NB4 (cell line): ENCODE measurements around the gene JPH3.

ENCODE experiments used
- DNase-seq: peaks from one replicate; pipeline ENCODE4 v3.0.0; 2010; ENCODE audit warnings: low read depth
- H3K4me3 ChIP-seq: one replicate; pipeline ENCODE4 v1.5.1; 2011; ENCODE audit warnings: mild to moderate bottlenecking, low read depth, low read length, moderate library complexity
- MAX ChIP-seq: IDR thresholded peaks from 2 replicates; pipeline ENCODE4 v1.6.1; 2011; ENCODE audit warnings: low read depth, low read length
- MYC ChIP-seq: IDR thresholded peaks from 2 replicates; pipeline ENCODE4 v1.6.1; 2011; ENCODE audit warnings: low read depth, low read length
- POLR2A ChIP-seq: IDR thresholded peaks from 2 replicates; pipeline ENCODE4 v1.6.1; 2011; ENCODE audit warnings: mild to moderate bottlenecking; ENCODE audit not compliant: insufficient read length; ENCODE audit errors: extremely low read depth
- TF ChIP-seq, protein P1 (sequence below): IDR thresholded peaks from one replicate; pipeline ENCODE4 v1.5.1; 2012; ENCODE audit warnings: low read depth, low read length

Gene JPH3

DNA sequence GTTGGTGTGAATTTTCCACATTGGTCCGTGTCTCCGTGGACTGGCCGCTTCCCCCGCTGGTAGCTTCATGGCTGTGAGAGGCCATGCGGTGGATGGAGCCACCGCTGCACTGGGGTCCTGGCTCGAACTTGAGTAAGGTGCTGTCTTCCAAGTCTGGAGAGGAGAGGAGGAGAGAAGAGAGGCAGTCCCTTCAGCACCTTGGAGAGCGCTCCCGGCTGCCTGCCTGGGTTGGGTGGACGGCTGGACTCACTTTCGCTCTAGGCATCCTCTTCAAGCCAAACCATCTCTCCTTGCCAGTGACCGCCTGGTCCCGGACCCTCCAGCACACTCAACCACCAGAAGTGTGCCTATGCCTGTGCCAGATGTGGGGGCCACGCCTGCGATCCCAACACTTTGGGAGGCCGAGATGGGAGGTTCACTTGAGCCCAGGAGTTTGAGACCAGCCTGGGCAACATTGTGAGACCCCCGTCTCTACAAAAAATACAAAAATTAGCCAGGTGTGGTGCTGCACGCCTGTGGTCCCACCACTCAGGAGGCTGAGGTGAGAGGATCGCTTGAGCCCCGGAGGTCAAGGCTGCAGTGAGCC lies 6.2 kb downstream of the JPH3 start:
- H3K4me3 ChIP-seq, result no peak overlapping the region
- DNase-seq, result peak; percentile 68
- TF ChIP-seq, protein P1, sequence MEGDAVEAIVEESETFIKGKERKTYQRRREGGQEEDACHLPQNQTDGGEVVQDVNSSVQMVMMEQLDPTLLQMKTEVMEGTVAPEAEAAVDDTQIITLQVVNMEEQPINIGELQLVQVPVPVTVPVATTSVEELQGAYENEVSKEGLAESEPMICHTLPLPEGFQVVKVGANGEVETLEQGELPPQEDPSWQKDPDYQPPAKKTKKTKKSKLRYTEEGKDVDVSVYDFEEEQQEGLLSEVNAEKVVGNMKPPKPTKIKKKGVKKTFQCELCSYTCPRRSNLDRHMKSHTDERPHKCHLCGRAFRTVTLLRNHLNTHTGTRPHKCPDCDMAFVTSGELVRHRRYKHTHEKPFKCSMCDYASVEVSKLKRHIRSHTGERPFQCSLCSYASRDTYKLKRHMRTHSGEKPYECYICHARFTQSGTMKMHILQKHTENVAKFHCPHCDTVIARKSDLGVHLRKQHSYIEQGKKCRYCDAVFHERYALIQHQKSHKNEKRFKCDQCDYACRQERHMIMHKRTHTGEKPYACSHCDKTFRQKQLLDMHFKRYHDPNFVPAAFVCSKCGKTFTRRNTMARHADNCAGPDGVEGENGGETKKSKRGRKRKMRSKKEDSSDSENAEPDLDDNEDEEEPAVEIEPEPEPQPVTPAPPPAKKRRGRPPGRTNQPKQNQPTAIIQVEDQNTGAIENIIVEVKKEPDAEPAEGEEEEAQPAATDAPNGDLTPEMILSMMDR, result no peak
- TF ChIP-seq MYC, result no peak
- TF ChIP-seq MAX, result no peak
- no peak for TF ChIP-seq POLR2A

- no peak for DNase-seq
- no peak for TF ChIP-seq POLR2A
- TF ChIP-seq MAX, result no peak
- TF ChIP-seq MYC, result no peak
- TF ChIP-seq, protein P1, result no peak
- no peak overlapping the region for H3K4me3 ChIP-seq
Observed at GRCh38 chr16:87610026-87610425, 7.7 kb downstream of the JPH3 start.

- no peak for DNase-seq
- TF ChIP-seq MAX (no peak), MYC (no peak), POLR2A (no peak)
- H3K4me3 ChIP-seq, result no peak overlapping the region
Observed at GRCh38 chr16:87611456-87611855, 9.1 kb downstream of the JPH3 start.

- H3K4me3 ChIP-seq, result no peak overlapping the region
- no peak for DNase-seq
- TF ChIP-seq, protein P1, result no peak
- TF ChIP-seq MAX, result no peak
Observed at GRCh38 chr16:87613961-87614360, 11.7 kb downstream of the JPH3 start.

- no peak for TF ChIP-seq MYC
- TF ChIP-seq, protein P1, result no peak
- TF ChIP-seq POLR2A, result no peak
- no peak for TF ChIP-seq MAX
- no peak for DNase-seq
- no peak overlapping the region for H3K4me3 ChIP-seq
Observed at GRCh38 chr16:87615621-87616041, 13.3 kb downstream of the JPH3 start.

DNA sequence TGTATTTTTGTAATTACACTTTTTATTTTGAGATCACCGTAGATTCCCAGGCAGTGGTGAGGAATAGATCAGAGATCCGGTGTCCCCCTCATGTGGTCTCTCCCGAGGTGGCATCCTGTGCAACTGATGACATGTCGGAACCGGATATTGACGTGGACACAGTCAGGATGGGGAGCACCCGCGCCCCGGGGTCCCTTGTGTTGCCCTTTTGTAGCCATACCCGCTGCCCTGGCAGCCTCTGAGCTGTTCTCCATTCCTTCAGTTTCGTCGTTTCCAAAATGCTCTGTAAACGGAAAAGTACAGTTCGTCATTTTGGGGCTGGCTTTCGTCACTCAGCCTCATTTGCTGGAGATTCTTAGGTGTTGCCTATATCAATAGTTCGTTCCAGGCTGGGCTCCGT lies 14.2 kb downstream of the JPH3 start:
- DNase-seq, result no peak
- TF ChIP-seq, protein P1, result no peak
- TF ChIP-seq POLR2A (no peak), MYC (no peak), MAX (no peak)
- no peak overlapping the region for H3K4me3 ChIP-seq
